A172 (cell line): ENCODE data around the gene NKD1. TPM values are rescaled to one million over a fixed set of nuclear protein-coding genes. Genes with fewer than 3 reads are reported as not detected.

Source experiments
- DNase-seq: peaks from one replicate; pipeline ENCODE4 v3.0.0-alpha.2; 2015; ENCODE audit warnings: low spot score
- total RNA-seq: library from RNA; depleted of rRNA; stranded (reverse); fragments of >200 nt; shearing (Covaris generic); gene quantifications from 2 replicates; pipeline ENCODE4 v1.2.3, GENCODE V29; 2014; rRNA removed

The NKD1 gene
- total RNA-seq, 1 experiment from 2014 or later = 0.10 TPM

DNA sequence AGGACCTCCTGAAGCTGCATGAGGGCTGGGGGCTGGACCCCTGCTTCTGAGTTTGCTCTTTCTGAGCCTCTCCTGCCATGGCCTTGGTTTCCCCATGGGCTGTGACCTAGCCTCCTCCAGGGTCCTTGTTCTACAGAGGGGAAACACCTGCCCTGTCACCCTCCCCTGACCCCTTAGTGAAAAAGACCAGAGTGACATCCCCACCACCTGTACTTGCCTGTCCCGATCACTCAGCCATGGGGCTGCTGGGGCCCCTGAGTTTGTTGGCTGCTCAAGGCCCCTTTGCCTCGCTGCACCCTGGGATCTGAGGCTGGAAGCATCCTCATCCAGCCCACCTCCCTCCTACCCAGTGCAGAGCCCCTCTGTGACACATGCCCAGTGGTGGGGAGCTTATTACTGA is 146.0 kb downstream of the NKD1 start:
- no peak for DNase-seq

DNA sequence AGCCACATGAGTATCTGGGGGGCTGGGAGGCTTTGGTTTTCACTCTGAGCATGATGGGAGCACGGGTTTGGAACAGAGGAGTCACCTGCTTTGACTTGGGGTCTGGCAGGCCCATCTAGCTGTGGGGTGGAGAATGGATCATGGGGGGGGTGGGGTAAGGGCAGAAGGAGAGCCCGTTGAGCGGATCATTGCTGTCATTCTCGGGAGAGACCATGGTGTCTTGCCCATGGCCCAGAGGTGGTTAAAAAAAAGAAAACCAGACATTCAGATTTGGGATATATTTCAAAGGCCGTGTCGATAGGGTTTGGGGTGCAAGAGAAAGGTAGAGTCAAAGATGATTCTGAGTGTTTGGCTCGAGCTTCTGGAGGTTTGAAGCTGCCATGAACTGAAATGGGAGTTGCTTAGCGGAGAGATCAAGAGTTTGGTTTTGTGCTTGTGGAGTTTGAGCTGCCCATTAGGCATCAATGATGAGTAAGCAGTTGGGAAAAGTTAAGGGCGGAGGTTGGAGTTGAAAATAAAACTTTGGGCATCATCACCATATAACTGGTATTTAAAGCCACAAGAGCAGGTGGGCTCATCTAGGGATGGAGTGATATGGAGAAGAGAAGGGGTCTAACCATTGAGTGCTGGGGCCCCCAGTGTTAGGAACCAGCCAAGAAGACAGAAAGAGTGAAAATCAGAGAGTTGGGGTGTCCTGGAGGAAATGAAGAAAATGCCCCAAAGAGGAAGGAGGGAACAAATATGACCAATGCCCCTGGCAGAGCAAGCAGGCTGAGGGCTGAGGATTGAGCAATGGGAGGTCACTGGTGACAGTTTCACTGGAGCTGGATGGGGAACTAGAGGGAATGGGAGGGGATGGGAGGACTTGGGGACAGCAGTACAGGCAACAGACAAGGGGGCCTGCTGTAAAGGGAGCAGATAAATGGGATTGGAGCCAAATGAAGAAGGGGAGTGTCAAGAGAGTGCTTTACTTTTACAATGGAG is 147.1 kb downstream of the NKD1 start:
- DNase-seq = no peak

DNA sequence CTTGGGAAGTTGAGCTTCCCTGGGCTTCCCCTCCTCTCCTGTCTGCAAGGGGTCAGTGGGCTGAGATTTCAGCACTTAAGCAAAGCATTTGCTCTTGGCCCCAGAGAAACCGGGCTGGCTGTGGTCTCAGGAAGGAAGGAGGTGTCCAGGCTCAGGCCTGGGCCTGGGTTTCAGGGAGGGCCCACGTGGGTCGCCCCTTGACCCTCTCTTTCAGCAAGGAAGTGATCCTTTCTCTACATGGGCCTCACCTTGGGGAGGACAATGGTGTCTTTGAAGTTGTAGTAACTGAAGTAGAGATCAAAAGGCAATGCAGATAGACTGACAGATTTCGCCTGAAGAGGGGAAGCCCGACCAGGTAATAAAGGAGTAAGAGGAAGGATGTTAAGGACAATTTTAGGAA is 147.9 kb downstream of the NKD1 start:
- no peak for DNase-seq

DNA sequence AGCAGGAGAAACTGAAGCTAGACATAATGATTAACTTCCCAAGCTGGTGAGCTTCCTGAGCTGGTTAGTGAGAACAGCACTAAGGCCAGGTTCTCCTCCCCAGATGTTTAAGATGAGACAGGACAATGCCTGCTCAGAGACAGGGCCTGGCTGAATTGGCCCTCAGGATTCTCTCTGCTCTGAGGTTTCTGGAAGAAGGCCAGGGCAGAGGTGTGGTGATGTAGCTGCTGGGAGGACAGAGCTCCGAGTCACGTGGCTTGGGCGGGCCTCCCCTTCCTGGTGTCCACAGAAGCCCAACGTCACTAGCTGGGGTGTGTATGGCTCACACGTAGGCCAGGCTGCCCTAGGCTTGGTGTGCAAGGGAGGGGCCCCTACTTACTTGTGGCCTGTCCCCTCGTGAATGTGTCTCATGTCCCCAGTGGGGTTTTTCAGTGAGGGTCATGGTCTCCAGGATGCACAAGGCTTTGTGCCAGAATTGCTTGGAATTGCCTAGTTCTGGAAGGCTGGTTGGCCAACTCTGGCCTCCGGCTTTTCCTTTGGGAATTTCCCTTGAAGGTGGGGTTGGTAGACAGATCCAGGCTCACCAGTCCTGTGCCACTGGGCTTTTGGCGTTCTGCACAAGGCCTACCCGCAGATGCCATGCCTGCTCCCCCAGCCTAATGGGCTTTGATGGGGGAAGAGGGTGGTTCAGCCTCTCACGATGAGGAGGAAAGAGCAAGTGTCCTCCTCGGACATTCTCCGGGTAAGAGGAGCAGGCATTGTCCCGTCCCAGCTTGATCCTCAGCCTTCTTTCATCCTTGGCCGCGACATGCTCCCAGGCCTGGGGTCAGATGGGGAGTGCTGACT is 148.6 kb downstream of the NKD1 start:
- peak; percentile 80 for DNase-seq

DNA sequence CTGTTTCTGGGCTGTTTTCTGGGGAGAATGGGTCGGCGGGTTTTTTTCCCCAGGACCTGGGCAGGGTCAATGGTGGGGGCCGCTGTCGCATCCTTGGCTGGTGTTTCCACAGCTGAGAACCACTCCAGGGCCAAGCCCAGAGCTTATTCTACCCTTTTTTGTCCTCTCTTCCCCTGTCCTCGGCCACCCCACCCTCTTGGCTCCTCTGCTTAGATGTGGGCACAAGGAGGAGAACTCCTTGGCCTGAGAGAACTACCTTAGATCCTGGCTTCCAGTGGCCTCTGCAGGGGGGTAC is 149.2 kb downstream of the NKD1 start:
- no peak for DNase-seq

DNA sequence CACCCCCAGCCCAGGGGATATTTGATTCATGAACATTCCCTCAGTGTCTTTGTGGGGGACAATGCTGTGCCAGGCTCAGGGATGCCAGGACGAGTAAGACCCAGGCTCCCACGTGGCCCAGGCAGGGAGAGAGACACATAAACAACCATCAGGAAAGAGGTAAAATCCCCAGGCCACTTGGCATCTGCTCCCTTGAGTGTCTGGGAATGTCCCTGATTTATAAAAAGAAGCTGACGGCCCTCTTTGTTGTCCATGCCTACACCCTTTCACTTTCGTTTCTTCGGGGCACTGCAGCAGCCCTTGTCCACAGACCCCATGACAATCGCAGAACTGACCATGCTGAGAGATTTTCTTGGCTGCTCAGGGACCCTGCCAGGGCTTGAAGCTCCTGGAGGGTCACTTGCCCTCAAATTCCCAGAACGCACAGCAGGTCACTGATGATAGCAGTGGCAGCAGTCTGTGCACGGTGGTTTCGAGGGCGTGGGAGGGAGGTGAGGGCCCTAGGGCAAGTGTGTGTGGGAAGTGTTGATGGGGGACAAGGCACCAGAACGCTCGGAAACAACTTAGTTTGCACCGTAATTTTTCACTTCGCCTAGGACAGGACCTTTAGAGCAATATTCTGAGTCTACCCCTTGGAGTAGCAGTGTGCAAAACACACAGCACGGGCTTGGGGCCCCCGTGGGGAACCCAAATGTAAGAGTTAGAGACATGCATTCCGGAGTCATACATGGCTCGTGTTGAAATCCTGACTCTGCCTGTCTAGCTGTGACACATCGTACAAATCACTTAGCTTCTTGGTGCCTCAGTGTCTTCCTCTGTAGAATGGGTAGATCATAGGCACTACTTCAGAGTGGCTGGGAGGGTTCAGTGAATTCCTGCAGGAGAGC is 149.9 kb downstream of the NKD1 start:
- DNase-seq = peak; percentile 71

Other genes with a start within 250 kb of the NKD1 start
- gene BRD7, start 179.4 kb upstream of the NKD1 start, total RNA-seq = 82.0 and 98.3 TPM in 2 replicates
- not detected in 2 replicates for gene SNX20, start 132.9 kb downstream of the NKD1 start, total RNA-seq
- not detected in 2 replicates for gene NOD2, start 145.2 kb downstream of the NKD1 start, total RNA-seq
- 76.8 and 83.4 TPM in 2 replicates for gene CYLD, start 193.7 kb downstream of the NKD1 start, total RNA-seq